Neural cell (in vitro differentiated cells): ENCODE measurements around the gene PPAN. TPM values are rescaled to one million over a fixed set of nuclear protein-coding genes. Genes with fewer than 3 reads are reported as not detected.

Experiments used
- H2AFZ ChIP-seq: fragments of 200-600, 300-800 bp; sonication (generic), shearing (Covaris generic); 2 replicates; pipeline ENCODE4 v1.6.0; 2014; ENCODE audit warnings: low read depth, mild to moderate bottlenecking, antibody characterized with exemption, low read length, moderate library complexity
- H3F3A ChIP-seq: fragments of 200-600 bp; shearing (Covaris generic); 2 replicates; pipeline ENCODE4 v1.6.1; 2016; ENCODE audit warnings: mild to moderate bottlenecking, moderate library complexity, mixed read lengths, antibody characterized with exemption, low read length; ENCODE audit not compliant: insufficient read depth, poor library complexity, severe bottlenecking
- H3K27ac ChIP-seq: fragments of 200-600, 300-800 bp; sonication (generic), shearing (Covaris generic); 2 replicates; pipeline ENCODE4 v1.5.1; 2014; ENCODE audit warnings: mild to moderate bottlenecking, low read length, moderate library complexity
- H3K27me3 ChIP-seq: fragments of 300-800, 200-600 bp; sonication (generic), shearing (Covaris generic); 2 replicates; pipeline ENCODE4 v1.6.0; 2014; ENCODE audit warnings: mild to moderate bottlenecking, low read depth, low read length, moderate library complexity; ENCODE audit not compliant: insufficient read depth
- H3K36me3 ChIP-seq: fragments of 300-800, 200-600 bp; sonication (generic), shearing (Covaris generic); 2 replicates; pipeline ENCODE4 v1.5.1; 2014; ENCODE audit warnings: mild to moderate bottlenecking, antibody characterized with exemption, low read length, moderate library complexity; ENCODE audit not compliant: insufficient read depth
- H3K4me2 ChIP-seq: fragments of 300-800, 200-600 bp; sonication (generic), shearing (Covaris generic); 2 replicates; pipeline ENCODE4 v1.6.0; 2014; ENCODE audit warnings: mild to moderate bottlenecking, low read length
- H3K4me3 ChIP-seq: fragments of 300-800, 200-600 bp; sonication (generic), shearing (Covaris generic); 2 replicates; pipeline ENCODE4 v1.5.1; 2014; ENCODE audit warnings: mild to moderate bottlenecking, low read length, moderate library complexity
- H3K79me2 ChIP-seq: fragments of 200-600 bp; shearing (Covaris generic); replicated peaks from 2 replicates; pipeline ENCODE4 v1.6.0; 2014; ENCODE audit warnings: mild to moderate bottlenecking, low read length, moderate library complexity; ENCODE audit not compliant: insufficient read depth
- H3K9ac ChIP-seq: fragments of 300-800, 200-600 bp; sonication (generic), shearing (Covaris generic); 2 replicates; pipeline ENCODE4 v1.6.1; 2016; ENCODE audit warnings: mild to moderate bottlenecking, low read length, mixed read lengths
- H3K9me2 ChIP-seq: fragments of 200-600 bp; shearing (Covaris generic); 2 replicates; pipeline ENCODE4 v1.6.1; 2016; ENCODE audit warnings: mild to moderate bottlenecking, low read length, mixed read lengths; ENCODE audit not compliant: insufficient read depth
- H3K9me3 ChIP-seq: fragments of 200-600, 300-800 bp; sonication (generic), shearing (Covaris generic); 2 replicates; pipeline ENCODE4 v1.6.1; 2016; ENCODE audit warnings: mild to moderate bottlenecking, mixed run types, low read length, moderate library complexity, mixed read lengths
- H4K20me1 ChIP-seq: fragments of 200-600 bp; shearing (Covaris generic); 2 replicates; pipeline ENCODE4 v1.6.1; 2016; ENCODE audit warnings: mild to moderate bottlenecking, mixed run types; ENCODE audit not compliant: insufficient read depth
- CTCF ChIP-seq: fragments of 450-650 bp; IDR thresholded peaks from 2 replicates; pipeline ENCODE4 v1.5.1; 2014; ENCODE audit warnings: antibody characterized with exemption, mild to moderate bottlenecking, moderate library complexity; ENCODE audit not compliant: poor library complexity, severe bottlenecking
- EP300 ChIP-seq: fragments of 450-650 bp; conservative IDR thresholded peaks from 2 replicates; pipeline ENCODE4 v1.6.1; 2014; ENCODE audit warnings: antibody characterized with exemption, mild to moderate bottlenecking, moderate library complexity; ENCODE audit not compliant: poor library complexity, severe bottlenecking
- EZH2 ChIP-seq: fragments of 200-600, 300-800 bp; shearing (Covaris generic), sonication (generic); IDR thresholded peaks from 2 replicates; pipeline ENCODE4 v1.6.1; 2014; ENCODE audit warnings: antibody characterized with exemption, low read length, borderline replicate concordance, mild to moderate bottlenecking; ENCODE audit not compliant: insufficient read depth, poor library complexity, severe bottlenecking
- MXI1 ChIP-seq: fragments of 450-650 bp; conservative IDR thresholded peaks from 2 replicates; pipeline ENCODE4 v1.6.1; 2014; ENCODE audit warnings: antibody characterized with exemption, mild to moderate bottlenecking; ENCODE audit not compliant: poor library complexity, severe bottlenecking
- POLR2AphosphoS5 ChIP-seq: IDR thresholded peaks from 2 replicates; pipeline ENCODE4 v1.6.1; 2012
- RAD21 ChIP-seq: fragments of 450-650 bp; conservative IDR thresholded peaks from 2 replicates; pipeline ENCODE4 v1.6.1; 2014; ENCODE audit warnings: antibody characterized with exemption, mild to moderate bottlenecking, moderate library complexity
- REST ChIP-seq: IDR thresholded peaks from 2 replicates; pipeline ENCODE4 v1.6.1; 2012; ENCODE audit warnings: borderline replicate concordance
- SMC3 ChIP-seq: fragments of 450-650 bp; conservative IDR thresholded peaks from 2 replicates; pipeline ENCODE4 v1.6.1; 2014; ENCODE audit warnings: antibody characterized with exemption, mild to moderate bottlenecking, moderate library complexity; ENCODE audit not compliant: poor library complexity
- TAF1 ChIP-seq: IDR thresholded peaks from 2 replicates; pipeline ENCODE4 v1.6.1; 2012; ENCODE audit warnings: low read depth
- polyA plus RNA-seq: library from polyadenylated mRNA; depleted of rRNA; stranded (reverse); fragments of >200 nt; gene quantifications from 2 replicates; pipeline ENCODE4 v1.2.3, GENCODE V29; 2014

The PPAN gene
- polyA plus RNA-seq, 1 donor from 2014 or later, result 13.9 TPM

GRCh38 chr19:10092648-10093294 lies 13.4 kb upstream of the PPAN start:
- TF ChIP-seq RAD21 (no peak), SMC3 (no peak), POLR2AphosphoS5 (no peak), MXI1 (no peak), TAF1 (no peak), REST (no peak), CTCF (no peak)
- H3K79me2 ChIP-seq, result no peaks in the 10 kb centered on the region
- no peak overlapping the region for H2AFZ ChIP-seq
- no peaks in the 10 kb centered on the region for H3K9me3 ChIP-seq
- H3K9ac ChIP-seq, result no peak overlapping the region
- H3F3A ChIP-seq, result no peaks in the 10 kb centered on the region
- no peaks in the 10 kb centered on the region for H4K20me1 ChIP-seq
- no peak overlapping the region for H3K4me2 ChIP-seq
- H3K4me3 ChIP-seq, result no peak overlapping the region
- no peaks in the 10 kb centered on the region for H3K36me3 ChIP-seq
- H3K9me2 ChIP-seq, result no peaks in the 10 kb centered on the region
- no peak overlapping the region for H3K27ac ChIP-seq
- no peaks in the 10 kb centered on the region for H3K27me3 ChIP-seq

- Histone ChIP-seq H3F3A (no peaks in the 10 kb centered on the region), H3K27ac (no peak overlapping the region), H3K9me3 (no peaks in the 10 kb centered on the region), H2AFZ (no peak overlapping the region), H3K4me2 (no peak overlapping the region), H3K9ac (no peak overlapping the region), H4K20me1 (no peaks in the 10 kb centered on the region), H3K27me3 (no peaks in the 10 kb centered on the region), H3K36me3 (no peaks in the 10 kb centered on the region), H3K9me2 (no peaks in the 10 kb centered on the region), H3K4me3 (no peak overlapping the region), H3K79me2 (no peaks in the 10 kb centered on the region)
- TF ChIP-seq POLR2AphosphoS5, result no peak
- no peak for TF ChIP-seq MXI1
- no peak for TF ChIP-seq EP300
- TF ChIP-seq CTCF, result no peak
- TF ChIP-seq RAD21, result no peak
- TF ChIP-seq EZH2, result no peak
These were observed 12.6 kb upstream of the PPAN start for GRCh38 chr19:10093295-10094186.
